SK-N-DZ (cell line): ENCODE measurements around the gene SLC39A13.

Source experiments
- DNase-seq: peaks from one replicate; pipeline ENCODE4 v3.0.0-alpha.2; 2015; ENCODE audit warnings: low spot score

Gene SLC39A13

GRCh38 chr11:47426062-47426956 is 17.9 kb downstream of the SLC39A13 start, which contains the start of gene PSMC3:
PSMC3 (minus strand) TSS chr11:47426439; CDS start chr11:47426279, 160 bp downstream.
- DNase-seq = peak; percentile 97

- no peak for DNase-seq
Measured at GRCh38 chr11:47430524-47430923, 22.1 kb downstream of the SLC39A13 start.

- DNase-seq = no peak
Measured at GRCh38 chr11:47431356-47432083, 23.1 kb downstream of the SLC39A13 start.

- DNase-seq = no peak
Measured at GRCh38 chr11:47433157-47433556, 24.8 kb downstream of the SLC39A13 start.

GRCh38 chr11:47434011-47434786 is 25.8 kb downstream of the SLC39A13 start:
- DNase-seq = no peak

GRCh38 chr11:47435687-47436086 is 27.3 kb downstream of the SLC39A13 start:
- DNase-seq = no peak

- DNase-seq = no peak
Measured at GRCh38 chr11:47436726-47437125, 28.3 kb downstream of the SLC39A13 start.

GRCh38 chr11:47437218-47437745 is 28.9 kb downstream of the SLC39A13 start:
- no peak for DNase-seq

- DNase-seq = peak; percentile 49
Measured at GRCh38 chr11:47437746-47438418, 29.5 kb downstream of the SLC39A13 start.

GRCh38 chr11:47438721-47439120 is 30.3 kb downstream of the SLC39A13 start:
- no peak for DNase-seq

- no peak for DNase-seq
Measured at GRCh38 chr11:47440054-47440476, 31.7 kb downstream of the SLC39A13 start.

- DNase-seq = no peak
Measured at GRCh38 chr11:47441421-47441820, 33.0 kb downstream of the SLC39A13 start.

- DNase-seq = no peak
Measured at GRCh38 chr11:47442514-47442913, 34.1 kb downstream of the SLC39A13 start.

GRCh38 chr11:47443028-47443700 is 34.8 kb downstream of the SLC39A13 start:
- peak; percentile 51 for DNase-seq

GRCh38 chr11:47443817-47444216 is 35.4 kb downstream of the SLC39A13 start:
- DNase-seq = no peak

GRCh38 chr11:47445840-47446239 is 37.5 kb downstream of the SLC39A13 start:
- no peak for DNase-seq

GRCh38 chr11:47446833-47447232 is 38.4 kb downstream of the SLC39A13 start:
- DNase-seq = no peak

GRCh38 chr11:47447906-47448305 is 39.5 kb downstream of the SLC39A13 start:
- DNase-seq = no peak

- DNase-seq = no peak
Measured at GRCh38 chr11:47448566-47449427, 40.4 kb downstream of the SLC39A13 start, which contains the start of gene RAPSN. RAPSN (minus strand) TSS chr11:47449136; CDS start chr11:47448964, 172 bp downstream.
